Loucy (cell line): ENCODE data around the gene RNASEL.

Experiments used
- H2AFZ ChIP-seq: fragments of 200-600 bp; sonication (generic); 2 replicates; pipeline ENCODE4 v1.6.0; 2016; ENCODE audit warnings: antibody characterized with exemption, mild to moderate bottlenecking, low read length, moderate library complexity
- H3F3A ChIP-seq: fragments of 200-600 bp; 2 replicates; pipeline ENCODE4 v1.6.0; 2016; ENCODE audit warnings: antibody characterized with exemption, low read depth, mild to moderate bottlenecking
- H3K27me3 ChIP-seq: fragments of 200-600 bp; sonication (generic); 2 replicates; pipeline ENCODE4 v1.6.1; 2014; ENCODE audit warnings: low read length, mild to moderate bottlenecking; ENCODE audit not compliant: insufficient read depth, poor library complexity, severe bottlenecking
- H3K36me3 ChIP-seq: fragments of 200-600 bp; sonication (generic); 2 replicates; pipeline ENCODE4 v1.6.1; 2016; ENCODE audit warnings: low read length; ENCODE audit not compliant: insufficient read depth
- H3K4me1 ChIP-seq: fragments of 200-600 bp; sonication (generic); 2 replicates; pipeline ENCODE4 v1.5.1; 2014; ENCODE audit warnings: low read length, mild to moderate bottlenecking; ENCODE audit not compliant: insufficient read depth, poor library complexity, severe bottlenecking
- H3K4me2 ChIP-seq: fragments of 200-600 bp; sonication (generic); 2 replicates; pipeline ENCODE4 v1.6.0; 2014; ENCODE audit warnings: antibody characterized with exemption, low read length, low read depth, mild to moderate bottlenecking; ENCODE audit not compliant: poor library complexity, severe bottlenecking
- H3K4me3 ChIP-seq: fragments of 200-600 bp; sonication (generic); 2 replicates; pipeline ENCODE4 v1.5.1; 2014; ENCODE audit warnings: low read length, mild to moderate bottlenecking, mixed read lengths; ENCODE audit not compliant: poor library complexity, severe bottlenecking
- H3K79me2 ChIP-seq: fragments of 200-600 bp; sonication (generic); 2 replicates; pipeline ENCODE4 v1.6.1; 2014; ENCODE audit warnings: low read length; ENCODE audit not compliant: insufficient read depth
- H3K9ac ChIP-seq: fragments of 200-600 bp; sonication (generic); 2 replicates; pipeline ENCODE4 v1.6.0; 2014; ENCODE audit warnings: mild to moderate bottlenecking, low read depth, low read length, moderate library complexity; ENCODE audit not compliant: poor library complexity, severe bottlenecking
- H3K9me2 ChIP-seq: fragments of 200-600 bp; sonication (generic); replicated peaks from 2 replicates; pipeline ENCODE4 v1.6.1; 2016; ENCODE audit warnings: low read depth, low read length, mixed read lengths
- H3K9me3 ChIP-seq: fragments of 200-600 bp; sonication (generic); 2 replicates; pipeline ENCODE4 v1.6.1; 2014; ENCODE audit warnings: mild to moderate bottlenecking, antibody characterized with exemption, low read length, low read depth; ENCODE audit not compliant: insufficient read depth
- H4K20me1 ChIP-seq: fragments of 200-600 bp; sonication (generic); 2 replicates; pipeline ENCODE4 v1.6.0; 2014; ENCODE audit warnings: antibody characterized with exemption, low read length, mild to moderate bottlenecking; ENCODE audit not compliant: insufficient read depth, poor library complexity, severe bottlenecking
- EZH2phosphoT487 ChIP-seq: fragments of 200-600 bp; IDR thresholded peaks from 2 replicates; pipeline ENCODE4 v1.6.1; 2018; ENCODE audit warnings: antibody characterized with exemption, mild to moderate bottlenecking, moderate library complexity, borderline replicate concordance
- TF ChIP-seq, protein P1 (sequence below): fragments of 200-600 bp; sonication (generic); conservative IDR thresholded peaks from 2 replicates; pipeline ENCODE4 v1.5.1; 2014; ENCODE audit warnings: mild to moderate bottlenecking, antibody characterized with exemption, low read length

Gene RNASEL

DNA sequence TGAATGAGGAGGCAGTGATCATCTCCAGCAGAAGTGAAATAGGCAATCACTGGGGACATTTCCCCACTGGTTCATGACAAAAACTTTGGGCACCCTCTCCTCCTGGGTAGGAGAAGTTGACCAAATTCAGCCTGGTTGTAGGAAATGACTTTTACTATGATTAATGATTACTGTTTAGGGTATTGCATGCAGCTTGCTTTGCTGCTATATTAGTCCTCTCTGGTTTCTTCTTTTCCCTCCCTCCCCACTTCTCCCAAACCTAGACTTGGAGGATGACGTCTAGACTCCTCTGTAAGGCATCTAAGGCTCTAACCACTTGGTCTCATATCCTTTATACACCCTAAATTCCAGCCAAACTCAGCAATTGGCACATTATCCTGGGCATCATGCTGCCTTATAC is 18.5 kb upstream of the RNASEL start:
- Histone ChIP-seq H3K4me1 (peaks cover 34% of the 10 kb centered on the region), H3K27me3 (no peaks in the 10 kb centered on the region), H3K9ac (no peak overlapping the region), H3K9me3 (no peaks in the 10 kb centered on the region), H3K79me2 (0 out of 2 replicates have a peak, but pooled peaks cover 2% of the 10 kb centered on the region), H3K36me3 (no peaks in the 10 kb centered on the region), H4K20me1 (no peaks in the 10 kb centered on the region), H2AFZ (0 out of 2 replicates have a peak overlapping the region, but pooled peaks have one; percentile 10), H3F3A (no peaks in the 10 kb centered on the region), H3K4me2 (no peak overlapping the region), H3K9me2 (no peaks in the 10 kb centered on the region), H3K4me3 (no peak overlapping the region)
- TF ChIP-seq EZH2phosphoT487: no peak
- TF ChIP-seq, protein P1, sequence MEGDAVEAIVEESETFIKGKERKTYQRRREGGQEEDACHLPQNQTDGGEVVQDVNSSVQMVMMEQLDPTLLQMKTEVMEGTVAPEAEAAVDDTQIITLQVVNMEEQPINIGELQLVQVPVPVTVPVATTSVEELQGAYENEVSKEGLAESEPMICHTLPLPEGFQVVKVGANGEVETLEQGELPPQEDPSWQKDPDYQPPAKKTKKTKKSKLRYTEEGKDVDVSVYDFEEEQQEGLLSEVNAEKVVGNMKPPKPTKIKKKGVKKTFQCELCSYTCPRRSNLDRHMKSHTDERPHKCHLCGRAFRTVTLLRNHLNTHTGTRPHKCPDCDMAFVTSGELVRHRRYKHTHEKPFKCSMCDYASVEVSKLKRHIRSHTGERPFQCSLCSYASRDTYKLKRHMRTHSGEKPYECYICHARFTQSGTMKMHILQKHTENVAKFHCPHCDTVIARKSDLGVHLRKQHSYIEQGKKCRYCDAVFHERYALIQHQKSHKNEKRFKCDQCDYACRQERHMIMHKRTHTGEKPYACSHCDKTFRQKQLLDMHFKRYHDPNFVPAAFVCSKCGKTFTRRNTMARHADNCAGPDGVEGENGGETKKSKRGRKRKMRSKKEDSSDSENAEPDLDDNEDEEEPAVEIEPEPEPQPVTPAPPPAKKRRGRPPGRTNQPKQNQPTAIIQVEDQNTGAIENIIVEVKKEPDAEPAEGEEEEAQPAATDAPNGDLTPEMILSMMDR: no peak

DNA sequence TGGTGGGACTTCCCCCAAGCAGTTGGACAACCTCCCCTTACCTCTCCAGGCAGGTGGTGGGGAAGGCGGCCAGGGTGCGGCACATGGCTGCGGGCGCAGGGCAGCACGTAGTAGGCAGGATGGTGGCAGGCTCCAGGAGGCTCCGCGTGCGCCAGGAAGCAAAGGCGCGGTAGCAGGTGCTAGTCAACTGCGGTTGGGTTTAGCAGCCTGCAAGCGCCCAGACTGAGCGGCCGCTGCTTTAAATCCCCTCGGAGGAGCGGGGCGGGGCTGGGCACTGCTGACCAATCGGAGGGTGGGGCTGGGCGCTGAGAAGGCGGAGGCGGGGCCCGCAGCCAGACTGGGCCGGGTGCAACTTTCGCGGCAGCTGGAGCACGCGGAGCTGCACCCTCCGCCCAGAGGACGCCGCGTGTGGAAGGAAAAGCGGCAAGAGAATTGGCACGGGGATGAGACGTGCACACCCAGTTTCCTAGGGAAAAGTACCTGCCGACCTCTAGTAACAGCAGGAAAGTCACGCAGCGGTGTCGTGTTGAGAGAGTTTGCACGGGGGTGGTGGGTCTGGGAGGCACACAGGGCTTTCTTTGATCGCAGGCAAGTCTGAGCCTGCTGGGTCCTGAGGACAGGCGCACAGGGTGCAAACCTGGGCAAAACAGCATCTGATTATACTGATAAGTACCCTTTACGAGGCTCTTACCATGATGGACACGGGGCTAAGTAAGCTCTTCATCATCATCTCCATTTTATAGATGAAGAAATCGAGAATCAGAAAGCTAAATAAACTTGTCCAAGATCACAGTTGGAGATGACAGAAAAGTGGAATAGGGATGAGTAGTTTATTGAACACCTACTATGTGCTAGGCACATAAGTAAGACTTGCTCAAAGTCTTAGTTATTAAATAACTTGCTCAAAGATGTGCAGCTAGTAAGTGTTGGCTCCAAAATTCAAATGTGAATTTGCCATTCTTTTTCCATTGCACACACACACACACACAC is 15.4 kb upstream of the RNASEL start, which contains the start of gene RGS16:
Gene RGS16 (minus strand): TSS at position 215 of the 990 bp plus-strand sequence. CDS start 130 bp downstream, at position 85.
- H3K9ac ChIP-seq: peak within 1 kb of the TSS; percentile 71
- H2AFZ ChIP-seq: peak within 1 kb of the TSS; percentile 82
- no peaks in the 10 kb centered on the region for H3K36me3 ChIP-seq
- H3K4me1 ChIP-seq: peaks cover 28% of the 10 kb centered on the region
- H4K20me1 ChIP-seq: no peaks in the 10 kb centered on the region
- no peaks in the 10 kb centered on the region for H3K27me3 ChIP-seq
- H3K4me2 ChIP-seq: peak within 1 kb of the TSS; percentile 84
- H3K79me2 ChIP-seq: 0 out of 2 replicates have a peak, but pooled peaks cover 2% of the 10 kb centered on the region
- H3K9me2 ChIP-seq: no peaks in the 10 kb centered on the region
- H3K9me3 ChIP-seq: no peaks in the 10 kb centered on the region
- peak within 1 kb of the TSS; percentile 76 for H3K4me3 ChIP-seq
- H3F3A ChIP-seq: no peaks in the 10 kb centered on the region; the same call in 1 of the 2 replicates
- TF ChIP-seq, protein P1: no peak
- TF ChIP-seq EZH2phosphoT487: no peak

DNA sequence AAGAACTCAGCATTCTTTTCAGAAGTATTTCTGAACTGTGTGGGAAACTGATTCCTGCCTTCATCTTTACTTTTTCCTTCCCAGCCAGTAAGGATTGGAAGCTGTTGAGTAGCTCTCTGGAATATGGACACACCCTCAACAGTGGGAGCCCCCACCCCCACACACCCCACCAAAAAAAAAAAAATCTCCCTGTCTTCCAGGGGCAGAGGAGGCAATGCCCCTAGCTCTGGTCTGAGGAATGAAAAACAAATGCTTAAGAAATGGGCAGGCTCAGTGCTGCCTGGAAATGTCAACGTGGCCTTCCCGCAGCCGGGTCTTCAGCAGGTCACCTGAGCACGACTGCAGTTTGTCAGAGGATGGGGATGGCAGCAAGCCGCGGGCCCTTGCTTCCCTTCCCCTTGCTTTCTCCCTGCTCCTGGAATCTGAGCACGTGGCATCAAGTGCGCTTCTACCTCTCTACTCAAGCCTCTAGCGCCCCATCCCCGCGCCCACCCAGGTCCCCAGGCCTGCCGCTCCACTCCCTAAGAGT is 14.7 kb upstream of the RNASEL start:
- no peaks in the 10 kb centered on the region; the same call in 1 of the 2 replicates for H3F3A ChIP-seq
- H3K9me2 ChIP-seq: no peaks in the 10 kb centered on the region
- TF ChIP-seq EZH2phosphoT487: no peak
- TF ChIP-seq, protein P1: no peak
- peak overlapping the region; percentile 76 for H3K4me3 ChIP-seq
- no peaks in the 10 kb centered on the region for H4K20me1 ChIP-seq
- peak overlapping the region; percentile 84 for H3K4me2 ChIP-seq
- H2AFZ ChIP-seq: peak overlapping the region; percentile 76
- H3K36me3 ChIP-seq: no peaks in the 10 kb centered on the region
- H3K4me1 ChIP-seq: peaks cover 31% of the 10 kb centered on the region
- H3K9me3 ChIP-seq: no peaks in the 10 kb centered on the region
- no peaks in the 10 kb centered on the region for H3K27me3 ChIP-seq
- H3K79me2 ChIP-seq: 0 out of 2 replicates have a peak, but pooled peaks cover 2% of the 10 kb centered on the region
- H3K9ac ChIP-seq: peak overlapping the region; percentile 71
